B cell (primary cell): ENCODE data around the gene HSD17B14.

Experiments
- EZH2 ChIP-seq: IDR thresholded peaks from 2 replicates; pipeline ENCODE4 v1.6.1; 2012; ENCODE audit warnings: borderline replicate concordance, low read depth, mild to moderate bottlenecking, moderate library complexity, low read length; ENCODE audit not compliant: insufficient read depth, poor library complexity, severe bottlenecking
- TF ChIP-seq, protein P1 (sequence below): fragments of 200-600 bp; IDR thresholded peaks from one replicate; pipeline ENCODE4 v1.8.0; 2022; ENCODE audit warnings: antibody characterized with exemption, mild to moderate bottlenecking

GRCh38 chr19:48852292-48852691 lies 16.0 kb upstream of the HSD17B14 start:
- TF ChIP-seq, protein P1, sequence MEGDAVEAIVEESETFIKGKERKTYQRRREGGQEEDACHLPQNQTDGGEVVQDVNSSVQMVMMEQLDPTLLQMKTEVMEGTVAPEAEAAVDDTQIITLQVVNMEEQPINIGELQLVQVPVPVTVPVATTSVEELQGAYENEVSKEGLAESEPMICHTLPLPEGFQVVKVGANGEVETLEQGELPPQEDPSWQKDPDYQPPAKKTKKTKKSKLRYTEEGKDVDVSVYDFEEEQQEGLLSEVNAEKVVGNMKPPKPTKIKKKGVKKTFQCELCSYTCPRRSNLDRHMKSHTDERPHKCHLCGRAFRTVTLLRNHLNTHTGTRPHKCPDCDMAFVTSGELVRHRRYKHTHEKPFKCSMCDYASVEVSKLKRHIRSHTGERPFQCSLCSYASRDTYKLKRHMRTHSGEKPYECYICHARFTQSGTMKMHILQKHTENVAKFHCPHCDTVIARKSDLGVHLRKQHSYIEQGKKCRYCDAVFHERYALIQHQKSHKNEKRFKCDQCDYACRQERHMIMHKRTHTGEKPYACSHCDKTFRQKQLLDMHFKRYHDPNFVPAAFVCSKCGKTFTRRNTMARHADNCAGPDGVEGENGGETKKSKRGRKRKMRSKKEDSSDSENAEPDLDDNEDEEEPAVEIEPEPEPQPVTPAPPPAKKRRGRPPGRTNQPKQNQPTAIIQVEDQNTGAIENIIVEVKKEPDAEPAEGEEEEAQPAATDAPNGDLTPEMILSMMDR: no peak
- no peak for TF ChIP-seq EZH2
